GM18909 (cell line): ENCODE data around the gene WDR20.
"Not testable (repeated sequence)": the region's sequence is repeated elsewhere in the genome, so short reads cannot be mapped to it uniquely, and the experiment has no call there.

Experiments
- ATAC-seq: cut with Tn5 transposase; IDR thresholded peaks from one replicate; pipeline ENCODE4 v1.9.1; 2021; ENCODE audit warnings: mild to moderate bottlenecking; ENCODE audit not compliant: unreplicated experiment, poor library complexity

Gene WDR20

DNA sequence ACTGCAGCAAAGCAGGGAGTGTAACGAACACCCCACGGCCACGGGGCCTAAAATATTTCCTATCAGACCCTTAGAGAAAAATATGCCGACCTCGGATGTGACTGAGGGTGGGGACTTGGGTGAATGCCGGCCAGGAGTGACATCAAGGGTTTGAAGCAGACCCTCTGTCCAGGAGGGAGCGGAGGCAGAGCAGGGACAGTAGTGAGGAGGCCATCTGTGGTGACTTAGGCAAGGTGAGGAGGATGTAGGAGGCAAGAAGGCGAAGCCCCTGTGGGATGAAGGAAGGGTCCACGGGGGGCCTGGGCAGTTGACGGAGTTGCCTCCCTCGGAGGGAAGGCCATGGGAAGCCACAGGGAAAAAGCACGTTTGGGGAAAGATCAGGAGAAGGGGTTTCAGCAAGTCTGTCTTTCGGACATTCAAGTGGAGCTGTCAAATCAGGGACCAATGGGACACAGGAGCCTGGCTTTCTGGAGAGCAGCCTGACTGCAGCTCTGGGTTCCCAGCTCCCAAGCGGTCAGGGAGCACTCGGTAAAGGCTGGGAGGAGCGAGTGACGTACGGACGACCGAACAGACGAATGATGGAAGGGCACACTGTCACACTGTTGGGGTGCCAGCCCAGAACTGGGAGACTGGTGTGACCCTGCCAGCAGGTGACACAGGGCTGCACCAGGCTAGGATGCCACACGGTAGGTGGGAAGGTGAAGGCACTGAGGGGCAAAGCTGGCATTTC lies 90.9 kb downstream of the WDR20 start:
- no peak for ATAC-seq

DNA sequence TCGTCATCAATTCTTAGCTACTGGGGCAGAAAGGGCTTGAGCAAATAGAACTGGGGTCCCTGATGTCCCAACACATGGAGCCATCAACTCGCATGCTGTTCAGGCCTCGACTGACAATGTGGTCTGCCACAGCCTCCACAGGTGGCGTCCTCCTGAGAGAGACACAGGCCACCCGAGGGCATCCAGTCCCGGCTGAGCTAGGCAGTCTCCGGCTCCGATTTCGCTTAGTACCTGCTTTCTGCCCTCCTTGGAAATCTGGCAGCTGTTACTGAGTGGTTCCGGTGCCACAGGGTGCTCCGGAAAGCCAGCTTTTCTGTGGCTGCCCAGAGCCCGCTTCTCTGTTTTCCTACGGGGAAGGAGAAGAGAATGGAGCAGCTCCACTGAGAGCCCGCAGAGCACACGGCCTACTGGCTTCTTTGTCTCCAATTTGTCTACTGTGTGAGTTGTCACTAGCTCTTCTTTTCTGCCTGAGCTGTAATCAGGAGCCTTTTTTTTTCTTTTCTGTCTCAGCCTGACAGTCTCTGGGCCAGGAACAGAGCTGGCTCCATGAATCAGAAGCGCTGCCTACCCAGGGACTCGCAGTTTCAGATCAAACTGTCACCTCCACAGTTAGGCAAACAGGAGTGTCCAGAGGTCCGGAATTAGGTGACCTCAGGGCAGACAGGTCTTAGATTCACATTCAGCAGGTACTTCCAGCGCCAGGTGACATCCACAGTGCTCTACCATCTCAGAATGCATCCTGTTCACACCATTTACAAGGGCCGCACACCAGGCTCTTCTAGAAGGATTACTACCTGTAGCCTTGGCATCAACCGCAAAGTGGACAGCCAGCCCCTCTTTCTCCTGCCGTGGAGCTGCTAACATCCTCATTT lies 92.0 kb downstream of the WDR20 start:
- ATAC-seq: no peak

DNA sequence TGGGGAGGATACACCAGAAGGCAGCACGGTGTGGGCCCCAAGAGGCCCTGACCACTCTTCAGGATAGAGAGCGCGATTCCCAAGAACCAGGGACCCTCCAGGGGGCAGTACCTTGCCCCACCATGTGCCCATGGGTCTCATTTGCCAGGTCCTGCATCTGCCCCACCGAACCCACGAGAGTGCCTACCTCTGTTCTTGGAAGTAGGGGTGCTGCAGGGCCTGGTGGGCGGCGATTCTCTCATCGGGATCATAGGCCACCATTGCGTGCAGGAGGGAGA lies 92.6 kb downstream of the WDR20 start:
- ATAC-seq: no peak

GRCh38 chr14:102233081-102233480 lies 93.4 kb downstream of the WDR20 start:
- no peak for ATAC-seq

DNA sequence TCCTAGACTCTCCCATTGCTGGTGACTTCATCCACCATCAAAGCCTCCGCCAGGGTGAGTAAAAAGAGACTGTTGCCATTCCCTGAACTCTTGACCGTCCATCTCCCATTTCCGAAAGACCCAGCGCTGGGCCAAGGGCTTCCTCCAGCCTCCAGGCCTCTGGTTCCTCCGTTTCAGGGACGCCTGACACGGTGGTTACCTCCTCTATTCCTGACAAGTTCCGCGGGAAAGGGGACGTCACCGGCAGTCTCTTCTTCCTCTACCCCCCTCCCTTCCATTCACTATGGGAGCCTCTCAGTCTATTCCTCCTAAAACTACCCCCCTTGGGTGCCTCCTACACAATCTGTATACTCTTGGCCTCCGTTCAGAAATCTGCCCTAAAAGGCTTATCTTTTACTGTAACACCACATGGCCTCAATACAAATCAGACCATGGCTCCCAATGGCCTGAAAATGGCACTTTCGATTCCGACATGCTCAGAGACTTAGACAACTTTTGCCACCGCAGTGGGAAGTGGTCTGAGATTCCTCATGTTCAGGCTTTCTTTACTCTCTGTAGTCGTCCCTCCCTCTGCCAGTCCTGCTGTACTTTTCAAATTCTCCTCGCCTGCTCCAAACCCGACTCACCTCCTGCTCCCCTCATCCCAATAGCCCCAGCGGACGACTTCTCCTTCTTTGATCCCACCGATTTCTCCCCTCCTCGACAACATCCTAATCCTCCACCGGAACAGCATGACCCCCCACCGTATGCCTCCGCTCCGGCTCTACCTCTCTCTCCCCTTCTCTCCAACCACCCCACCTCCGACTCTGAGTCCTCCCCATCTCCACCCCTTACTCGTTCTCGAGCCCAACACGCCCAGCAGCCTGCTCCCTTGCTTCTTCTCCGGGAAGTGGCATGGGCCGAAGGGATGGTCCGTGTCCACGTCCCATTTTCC lies 94.9 kb downstream of the WDR20 start:
- ATAC-seq: no peak

GRCh38 chr14:102235275-102235897 lies 95.7 kb downstream of the WDR20 start:
- peak; percentile 68 for ATAC-seq

GRCh38 chr14:102236026-102236425 lies 96.3 kb downstream of the WDR20 start:
- no peak for ATAC-seq

GRCh38 chr14:102238131-102238530 lies 98.4 kb downstream of the WDR20 start:
- ATAC-seq: no peak

DNA sequence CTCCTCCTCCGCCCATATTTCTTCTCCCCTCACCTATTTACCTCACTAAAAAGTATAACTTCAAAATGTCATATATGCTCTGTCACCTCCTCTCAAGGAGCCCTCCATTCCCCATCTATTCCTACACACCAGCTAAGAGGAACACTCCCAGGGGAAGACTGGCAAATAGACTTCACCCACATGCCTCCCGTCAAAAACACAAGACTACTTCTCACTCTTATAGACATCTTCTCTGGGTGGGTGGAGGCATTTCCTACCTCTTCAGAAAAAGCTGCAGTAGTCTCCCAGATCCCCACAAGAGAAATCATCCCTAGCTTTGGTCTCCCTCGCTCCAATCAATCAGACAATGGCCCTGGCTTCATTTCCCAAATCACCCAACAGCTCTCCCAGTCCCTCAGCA lies 99.1 kb downstream of the WDR20 start:
- no peak for ATAC-seq

DNA sequence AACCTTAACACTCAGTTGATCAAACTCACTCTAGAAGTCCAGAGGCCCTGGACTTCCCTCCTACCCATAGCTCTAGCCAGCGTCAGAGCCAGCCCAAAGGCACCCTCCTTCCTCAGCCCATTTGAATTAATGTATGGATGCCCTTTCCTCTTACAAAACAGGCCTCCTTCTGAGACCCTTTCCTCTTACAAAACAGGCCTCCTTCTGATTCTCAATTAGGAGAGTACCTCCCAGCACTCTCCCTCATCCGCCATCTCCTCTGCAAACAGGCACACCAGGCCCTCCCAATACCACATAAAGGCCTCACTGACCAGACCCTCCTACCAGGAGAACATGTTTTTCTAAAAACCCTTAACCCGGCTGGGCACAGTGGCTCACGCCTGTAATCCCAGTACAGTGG lies 99.5 kb downstream of the WDR20 start:
- ATAC-seq: no peak

- ATAC-seq: not testable (repeated sequence)
Observed at GRCh38 chr14:102240481-102240880, 100.8 kb downstream of the WDR20 start.

GRCh38 chr14:102241147-102241546 lies 101.5 kb downstream of the WDR20 start:
- ATAC-seq: no peak

DNA sequence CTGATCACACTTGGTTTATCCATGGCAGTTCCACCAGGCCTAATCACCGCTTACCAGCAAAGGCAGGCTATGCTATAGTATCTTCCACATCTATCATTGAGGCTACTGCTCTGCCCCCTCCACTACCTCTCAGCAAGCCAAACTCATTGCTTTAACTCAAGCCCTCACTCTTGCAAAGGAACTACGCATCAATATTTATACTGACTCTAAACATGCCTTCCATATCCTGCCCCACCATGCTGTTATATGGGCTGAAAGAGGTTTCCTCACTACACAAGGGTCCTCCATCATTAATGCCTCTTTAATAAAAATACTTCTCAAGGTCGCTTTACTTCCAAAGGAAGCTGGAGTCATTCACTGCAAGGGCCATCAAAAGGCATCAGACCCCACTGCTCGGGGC lies 104.1 kb downstream of the WDR20 start:
- not testable (repeated sequence) for ATAC-seq

GRCh38 chr14:102246071-102246470 lies 106.4 kb downstream of the WDR20 start:
- ATAC-seq: no peak

- ATAC-seq: no peak
Observed at GRCh38 chr14:102248121-102248520, 108.4 kb downstream of the WDR20 start.

- ATAC-seq: no peak
Observed at GRCh38 chr14:102249041-102249440, 109.3 kb downstream of the WDR20 start.

DNA sequence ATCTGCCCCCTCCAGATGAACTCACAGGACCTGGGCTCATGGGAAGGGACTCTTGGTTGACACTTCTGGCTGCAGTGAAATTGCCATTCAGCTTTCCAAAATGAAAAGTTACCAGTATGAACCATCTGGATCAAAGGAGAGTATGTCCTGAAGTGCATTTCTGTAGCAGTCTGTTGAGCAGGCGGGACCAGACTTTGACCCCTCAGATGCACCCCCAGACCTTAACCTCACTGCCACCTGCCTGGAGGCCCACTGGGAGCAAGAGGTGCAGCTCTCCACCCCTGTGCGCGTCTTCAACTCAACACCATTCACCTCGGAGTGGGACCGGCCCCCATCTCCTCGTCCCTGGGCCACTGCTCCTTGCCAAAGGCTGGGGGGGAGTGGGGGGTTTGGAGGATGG lies 110.3 kb downstream of the WDR20 start:
- no peak for ATAC-seq

DNA sequence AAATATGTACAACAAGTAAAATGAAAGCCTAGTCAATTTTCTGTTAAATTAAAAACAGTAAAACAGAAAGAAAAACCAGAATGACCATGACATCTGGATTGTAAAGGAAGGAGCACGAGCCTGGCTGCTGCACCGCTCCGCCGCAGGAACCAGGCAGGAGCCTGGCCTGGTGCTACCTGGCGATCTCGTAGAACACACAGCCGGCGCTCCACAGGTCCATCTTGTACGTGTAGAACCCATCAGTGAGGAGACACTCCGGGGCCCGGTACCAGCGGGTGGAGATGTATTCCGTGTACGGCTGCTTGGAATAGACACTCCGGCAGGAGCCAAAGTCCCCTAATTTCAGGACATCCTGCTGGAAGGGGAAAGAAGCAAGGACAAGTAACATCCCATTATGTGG lies 110.9 kb downstream of the WDR20 start:
- ATAC-seq: no peak

DNA sequence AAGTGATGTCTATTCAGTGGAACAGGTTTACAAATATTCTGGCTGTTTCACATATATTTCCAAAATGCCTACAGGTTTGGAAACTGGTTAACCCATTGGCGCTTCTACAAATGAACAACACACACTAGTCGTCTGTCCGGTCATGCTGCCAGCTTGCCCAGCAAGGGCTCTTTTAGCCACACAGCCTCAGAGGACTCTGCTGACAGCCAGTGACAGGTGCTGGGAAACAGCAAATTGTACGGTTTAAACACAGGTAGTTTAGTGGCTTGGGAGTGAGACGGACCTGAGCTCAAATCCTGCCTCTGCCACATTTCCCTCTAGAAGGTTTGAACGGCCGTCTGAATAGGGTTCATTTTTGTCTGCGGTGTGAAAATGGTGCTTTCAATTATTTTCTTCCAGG lies 111.5 kb downstream of the WDR20 start:
- ATAC-seq: no peak
